HG03196 (cell line): ENCODE data around the gene SELENOT.
A peak's percentile ranks its signal among the peaks of the same experiment; 100 is the strongest.
"Not testable (repeated sequence)": the region's sequence is repeated elsewhere in the genome, so short reads cannot be mapped to it uniquely, and the experiment has no call there.

Experiments
- ATAC-seq: cut with Tn5 transposase; IDR thresholded peaks from one replicate; pipeline ENCODE4 v1.9.1; 2021; ENCODE audit not compliant: unreplicated experiment

The SELENOT gene

GRCh38 chr3:150607267-150608065, 4.3 kb downstream of the SELENOT start:
- ATAC-seq, result no peak

GRCh38 chr3:150609988-150610387, 6.9 kb downstream of the SELENOT start:
- ATAC-seq, result no peak

- ATAC-seq, result no peak
Measured at GRCh38 chr3:150610785-150611184, 7.7 kb downstream of the SELENOT start.

GRCh38 chr3:150611666-150612065, 8.5 kb downstream of the SELENOT start:
- no peak for ATAC-seq

GRCh38 chr3:150612494-150612893, 9.4 kb downstream of the SELENOT start:
- ATAC-seq, result no peak

- no peak for ATAC-seq
Measured at GRCh38 chr3:150613034-150613433, 9.9 kb downstream of the SELENOT start.

GRCh38 chr3:150613709-150614480, 10.8 kb downstream of the SELENOT start:
- ATAC-seq, result no peak

- ATAC-seq, result no peak
Measured at GRCh38 chr3:150620002-150620689, 17.0 kb downstream of the SELENOT start.

GRCh38 chr3:150622955-150623354, 19.8 kb downstream of the SELENOT start:
- not testable (repeated sequence) for ATAC-seq

- no peak for ATAC-seq
Measured at GRCh38 chr3:150623945-150624344, 20.8 kb downstream of the SELENOT start.

- ATAC-seq, result no peak
Measured at GRCh38 chr3:150626148-150626930, 23.2 kb downstream of the SELENOT start.

- ATAC-seq, result no peak
Measured at GRCh38 chr3:150627557-150627956, 24.4 kb downstream of the SELENOT start.

GRCh38 chr3:150631515-150632221, 28.5 kb downstream of the SELENOT start:
- no peak for ATAC-seq

- no peak for ATAC-seq
Measured at GRCh38 chr3:150635076-150635475, 32.0 kb downstream of the SELENOT start.

- peak; percentile 50 for ATAC-seq
Measured at GRCh38 chr3:150635526-150635925, 32.4 kb downstream of the SELENOT start.

GRCh38 chr3:150636258-150636657, 33.1 kb downstream of the SELENOT start:
- ATAC-seq, result no peak

- ATAC-seq, result no peak
Measured at GRCh38 chr3:150639262-150639661, 36.1 kb downstream of the SELENOT start.

GRCh38 chr3:150640256-150640655, 37.1 kb downstream of the SELENOT start:
- ATAC-seq, result no peak

GRCh38 chr3:150653110-150653561, 50.0 kb downstream of the SELENOT start:
- peak; percentile 53 for ATAC-seq

GRCh38 chr3:150656316-150656715, 53.2 kb downstream of the SELENOT start:
- no peak for ATAC-seq
